ENCODE results near the gene CBX1. TPM values are rescaled to one million over a fixed set of nuclear protein-coding genes. Genes with fewer than 3 reads are reported as not detected.

The CBX1 gene
- total and polyA plus RNA-seq, 10 of the 15 experiments (the other 5 are each of a cell fraction or from before 2014, with no cell fraction given): 11.8 to 99.2 (median 43.5) TPM

DNA sequence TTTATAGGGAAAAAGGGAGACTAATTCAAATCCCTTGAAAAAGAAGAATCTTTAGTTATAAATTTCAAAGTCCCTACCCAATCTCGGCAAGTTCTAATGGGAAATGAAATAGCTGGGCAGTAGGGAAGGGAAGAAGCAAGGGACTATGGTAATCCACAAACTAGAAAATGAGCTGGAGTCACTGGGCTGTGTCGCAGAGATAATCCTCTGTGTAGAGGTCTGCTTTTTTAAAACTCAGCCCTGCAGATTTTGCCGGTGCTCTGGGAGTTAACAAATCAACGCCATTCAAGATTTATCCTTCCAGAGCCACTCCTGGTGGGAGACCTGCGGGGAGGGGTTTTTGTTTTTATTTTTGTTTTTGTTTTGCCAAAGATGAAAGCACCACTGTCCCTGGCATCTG lies 27.1 kb upstream of the CBX1 start:
- Histone ChIP-seq H3K4me3 (no peak overlapping the region), H3K9me3 (replicated peaks; ENCODE audit: control insufficient read depth, insufficient read depth, low read length) (no peaks in the 10 kb centered on the region), H3K9ac (ENCODE audit: control insufficient read depth, insufficient read depth, low read length) (no peak overlapping the region), H3K4me2 (ENCODE audit: control insufficient read depth, insufficient read depth) (no peak overlapping the region), H3K27ac (ENCODE audit: control insufficient read depth, insufficient read depth) (no peak overlapping the region), H2AFZ (ENCODE audit: control insufficient read depth, low read depth, low read length) (no peak overlapping the region), H3K4me1 (ENCODE audit: control insufficient read depth, insufficient read depth, low read length) (no peaks in the 10 kb centered on the region), H4K20me1 (ENCODE audit: control insufficient read depth, insufficient read depth) (no peaks in the 10 kb centered on the region; the same call in 1 of the 2 replicates), H3K36me3 (ENCODE audit: control insufficient read depth in 2 of 2, insufficient read depth in 2 of 2, low read length in 1 of 2) (peaks cover 3 to 11% of the 10 kb centered on the region in 2 experiments), H3K79me2 (ENCODE audit: control insufficient read depth, insufficient read depth, low read length) (no peaks in the 10 kb centered on the region), H3K27me3 (replicated peaks in 1 of 2; ENCODE audit: control insufficient read depth in 2 of 2, insufficient read depth in 2 of 2, low read length in 1 of 2) (no peaks in the 10 kb centered on the region)
- intact Hi-C loops (cut with micrococcal nuclease; ENCODE audit: unreplicated experiment): no loop called here
- in situ Hi-C loops (cut with MboI): no loop called here
- 46% methylated on average over 5 of the region's 5 CpGs for WGBS (ENCODE audit: insufficient coverage, insufficient replicate concordance, low lambda C conversion rate, missing lambda C conversion rate)
- FAIRE-seq (no peak), DNase-seq (ENCODE audit: low read depth, low spot score) (no peak), ATAC-seq (no peak)
- CTCF ChIA-PET: interaction anchor here (1.0 to 8.5 kb wide), 7 partner anchors 13 to 102 kb away, joined by 4 to 223 read pairs (median 32); partner anchors contain the start of gene SNX11
- no TSS peak for BruUV-seq (replicated peaks)
- POLR2A ChIA-PET: interaction anchor here (0.6 to 1.9 kb wide), 2 partner anchors 17 to 37 kb away, joined by 3 to 15 read pairs; no protein-coding TSS in a partner anchor
- RAD21 ChIA-PET (ENCODE audit: unreplicated experiment): interaction anchor here (1.3 to 6.7 kb wide), 3 partner anchors 10 to 49 kb away, joined by 4 to 92 read pairs (median 16); no protein-coding TSS in a partner anchor
- SMC1A ChIA-PET (ENCODE audit: uncharacterized antibody, unreplicated experiment): interaction anchor here (1.3 to 16.1 kb wide), 6 partner anchors 9 to 50 kb away, joined by 5 to 205 read pairs (median 12); partner anchors contain the start of gene SNX11
- TF ChIP-seq SMAD1 (IDR thresholded peaks at IDR 0.05; ENCODE audit: low read depth, partially characterized antibody) (no peak), EZH2 (IDR thresholded peaks at IDR 0.05; ENCODE audit: borderline replicate concordance, control insufficient read depth, low read depth, low read length) (no peak), RB1 (IDR thresholded peaks at IDR 0.05; ENCODE audit: borderline replicate concordance) (no peak), NRF1 (conservative IDR thresholded peaks at IDR 0.05; ENCODE audit: low read depth, low read length) (no peak), DPF2 (IDR thresholded peaks at IDR 0.05) (no peak), CHD1 (IDR thresholded peaks at IDR 0.05; ENCODE audit: low read depth, low read length) (no peak), HDAC2 (IDR thresholded peaks at IDR 0.05) (no peak), NR2C1 (IDR thresholded peaks at IDR 0.05) (no peak), ZBED1 (IDR thresholded peaks at IDR 0.05; ENCODE audit: borderline replicate concordance) (no peak), GABPA (IDR thresholded peaks at IDR 0.05; ENCODE audit: low read depth) (no peak), SMAD5 (IDR thresholded peaks at IDR 0.05; ENCODE audit: low read depth) (no peak)
- TF ChIP-seq, protein P1, sequence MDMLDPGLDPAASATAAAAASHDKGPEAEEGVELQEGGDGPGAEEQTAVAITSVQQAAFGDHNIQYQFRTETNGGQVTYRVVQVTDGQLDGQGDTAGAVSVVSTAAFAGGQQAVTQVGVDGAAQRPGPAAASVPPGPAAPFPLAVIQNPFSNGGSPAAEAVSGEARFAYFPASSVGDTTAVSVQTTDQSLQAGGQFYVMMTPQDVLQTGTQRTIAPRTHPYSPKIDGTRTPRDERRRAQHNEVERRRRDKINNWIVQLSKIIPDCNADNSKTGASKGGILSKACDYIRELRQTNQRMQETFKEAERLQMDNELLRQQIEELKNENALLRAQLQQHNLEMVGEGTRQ (IDR thresholded peaks at IDR 0.05; ENCODE audit: borderline replicate concordance, low read depth, low read length): no peak
- TF ChIP-seq, protein P2, sequence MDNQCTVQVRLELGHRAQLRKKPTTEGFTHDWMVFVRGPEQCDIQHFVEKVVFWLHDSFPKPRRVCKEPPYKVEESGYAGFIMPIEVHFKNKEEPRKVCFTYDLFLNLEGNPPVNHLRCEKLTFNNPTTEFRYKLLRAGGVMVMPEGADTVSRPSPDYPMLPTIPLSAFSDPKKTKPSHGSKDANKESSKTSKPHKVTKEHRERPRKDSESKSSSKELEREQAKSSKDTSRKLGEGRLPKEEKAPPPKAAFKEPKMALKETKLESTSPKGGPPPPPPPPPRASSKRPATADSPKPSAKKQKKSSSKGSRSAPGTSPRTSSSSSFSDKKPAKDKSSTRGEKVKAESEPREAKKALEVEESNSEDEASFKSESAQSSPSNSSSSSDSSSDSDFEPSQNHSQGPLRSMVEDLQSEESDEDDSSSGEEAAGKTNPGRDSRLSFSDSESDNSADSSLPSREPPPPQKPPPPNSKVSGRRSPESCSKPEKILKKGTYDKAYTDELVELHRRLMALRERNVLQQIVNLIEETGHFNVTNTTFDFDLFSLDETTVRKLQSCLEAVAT (IDR thresholded peaks at IDR 0.05): no peak
- TF ChIP-seq, protein P3, sequence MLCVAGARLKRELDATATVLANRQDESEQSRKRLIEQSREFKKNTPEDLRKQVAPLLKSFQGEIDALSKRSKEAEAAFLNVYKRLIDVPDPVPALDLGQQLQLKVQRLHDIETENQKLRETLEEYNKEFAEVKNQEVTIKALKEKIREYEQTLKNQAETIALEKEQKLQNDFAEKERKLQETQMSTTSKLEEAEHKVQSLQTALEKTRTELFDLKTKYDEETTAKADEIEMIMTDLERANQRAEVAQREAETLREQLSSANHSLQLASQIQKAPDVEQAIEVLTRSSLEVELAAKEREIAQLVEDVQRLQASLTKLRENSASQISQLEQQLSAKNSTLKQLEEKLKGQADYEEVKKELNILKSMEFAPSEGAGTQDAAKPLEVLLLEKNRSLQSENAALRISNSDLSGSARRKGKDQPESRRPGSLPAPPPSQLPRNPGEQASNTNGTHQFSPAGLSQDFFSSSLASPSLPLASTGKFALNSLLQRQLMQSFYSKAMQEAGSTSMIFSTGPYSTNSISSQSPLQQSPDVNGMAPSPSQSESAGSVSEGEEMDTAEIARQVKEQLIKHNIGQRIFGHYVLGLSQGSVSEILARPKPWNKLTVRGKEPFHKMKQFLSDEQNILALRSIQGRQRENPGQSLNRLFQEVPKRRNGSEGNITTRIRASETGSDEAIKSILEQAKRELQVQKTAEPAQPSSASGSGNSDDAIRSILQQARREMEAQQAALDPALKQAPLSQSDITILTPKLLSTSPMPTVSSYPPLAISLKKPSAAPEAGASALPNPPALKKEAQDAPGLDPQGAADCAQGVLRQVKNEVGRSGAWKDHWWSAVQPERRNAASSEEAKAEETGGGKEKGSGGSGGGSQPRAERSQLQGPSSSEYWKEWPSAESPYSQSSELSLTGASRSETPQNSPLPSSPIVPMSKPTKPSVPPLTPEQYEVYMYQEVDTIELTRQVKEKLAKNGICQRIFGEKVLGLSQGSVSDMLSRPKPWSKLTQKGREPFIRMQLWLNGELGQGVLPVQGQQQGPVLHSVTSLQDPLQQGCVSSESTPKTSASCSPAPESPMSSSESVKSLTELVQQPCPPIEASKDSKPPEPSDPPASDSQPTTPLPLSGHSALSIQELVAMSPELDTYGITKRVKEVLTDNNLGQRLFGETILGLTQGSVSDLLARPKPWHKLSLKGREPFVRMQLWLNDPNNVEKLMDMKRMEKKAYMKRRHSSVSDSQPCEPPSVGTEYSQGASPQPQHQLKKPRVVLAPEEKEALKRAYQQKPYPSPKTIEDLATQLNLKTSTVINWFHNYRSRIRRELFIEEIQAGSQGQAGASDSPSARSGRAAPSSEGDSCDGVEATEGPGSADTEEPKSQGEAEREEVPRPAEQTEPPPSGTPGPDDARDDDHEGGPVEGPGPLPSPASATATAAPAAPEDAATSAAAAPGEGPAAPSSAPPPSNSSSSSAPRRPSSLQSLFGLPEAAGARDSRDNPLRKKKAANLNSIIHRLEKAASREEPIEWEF (IDR thresholded peaks at IDR 0.05; ENCODE audit: insufficient replicate concordance, low read depth, low read length): no peak
